COLO668 (cell line): Measurements from ENCODE around the gene TRPM2.

ENCODE experiments used
- DNase-seq: peaks from one replicate; lab custom pipeline; 2025; ENCODE audit not compliant: unreplicated experiment; lab: John Stamatoyannopoulos, UW

TRPM2 gene

DNA sequence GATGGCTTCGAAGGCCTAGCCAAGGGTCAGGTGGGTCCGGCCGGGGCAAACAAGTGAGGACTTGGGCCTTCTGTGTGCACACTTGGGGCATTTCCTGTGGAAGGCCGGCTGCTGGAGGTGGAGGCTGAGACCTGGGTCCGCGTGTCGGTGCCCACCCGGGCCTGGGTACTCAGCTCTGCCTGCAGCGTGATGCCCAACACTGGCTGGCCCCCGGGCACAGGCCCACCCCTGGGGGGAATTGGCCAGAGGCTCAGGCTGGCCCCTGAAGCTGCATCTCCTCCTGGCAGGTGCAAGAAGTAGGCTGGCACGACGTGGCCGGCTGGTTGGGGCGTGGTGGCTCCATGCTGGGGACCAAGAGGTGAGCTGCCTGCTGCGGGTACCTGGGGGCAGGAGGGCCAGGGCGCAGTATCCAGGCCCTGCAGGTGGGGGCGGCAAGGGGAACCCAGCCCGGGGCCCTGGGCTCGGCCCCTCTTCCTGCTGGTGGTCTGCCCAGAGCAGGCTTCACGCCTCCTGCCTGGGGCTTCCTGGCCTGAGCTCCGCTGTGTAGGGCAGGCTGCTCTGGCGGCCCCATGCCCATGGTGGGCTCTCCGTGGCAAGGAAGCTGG is 31.5 kb upstream of the TRPM2 start:
- no peak for DNase-seq

DNA sequence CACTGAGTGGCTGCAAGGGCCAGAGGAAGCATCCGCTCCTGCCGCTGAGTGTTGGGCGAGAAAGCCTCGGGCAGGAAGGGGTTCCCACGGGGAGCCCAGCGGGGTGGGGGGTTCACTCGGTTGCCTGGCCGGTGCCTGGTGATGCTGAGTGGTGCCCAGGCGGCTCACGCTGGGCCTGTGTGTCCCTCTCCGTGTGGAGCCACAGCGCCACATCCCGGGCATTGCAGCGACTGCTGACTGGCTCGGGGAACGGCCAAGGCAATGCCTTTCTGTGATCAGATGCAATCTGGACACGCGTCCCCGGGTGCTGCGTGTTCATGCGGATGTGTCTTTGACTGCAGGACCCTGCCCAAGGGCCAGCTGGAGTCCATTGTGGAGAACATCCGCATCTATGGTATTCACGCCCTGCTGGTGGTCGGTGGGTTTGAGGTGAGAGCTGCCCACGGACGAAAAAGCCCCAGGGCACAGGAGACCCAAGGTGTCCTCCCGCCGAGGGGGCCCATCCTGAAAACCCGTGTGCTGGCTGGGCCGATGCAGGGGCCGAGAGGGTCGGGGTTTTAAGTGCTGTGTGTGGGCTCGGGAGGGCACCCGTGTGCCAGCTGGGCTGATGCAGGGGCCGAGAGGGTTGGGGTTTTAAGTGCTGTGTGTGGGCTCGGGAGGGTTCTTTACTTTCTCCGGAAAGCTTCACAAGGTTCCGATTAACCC is 30.6 kb upstream of the TRPM2 start:
- no peak for DNase-seq

DNA sequence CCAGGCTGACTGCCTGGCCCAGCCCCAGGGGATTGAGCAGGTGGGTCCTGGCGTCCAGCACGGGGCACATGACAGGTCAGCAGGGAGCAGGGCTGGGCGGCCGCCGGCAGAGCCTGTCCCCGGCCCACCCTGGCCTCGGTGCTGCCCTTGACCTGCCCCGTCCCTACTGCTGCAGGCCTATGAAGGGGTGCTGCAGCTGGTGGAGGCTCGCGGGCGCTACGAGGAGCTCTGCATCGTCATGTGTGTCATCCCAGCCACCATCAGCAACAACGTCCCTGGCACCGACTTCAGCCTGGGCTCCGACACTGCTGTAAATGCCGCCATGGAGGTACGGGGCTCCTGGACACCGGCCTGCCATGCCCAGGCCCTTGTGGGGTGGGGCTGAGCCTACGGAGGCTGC is 29.8 kb upstream of the TRPM2 start:
- DNase-seq, result no peak

DNA sequence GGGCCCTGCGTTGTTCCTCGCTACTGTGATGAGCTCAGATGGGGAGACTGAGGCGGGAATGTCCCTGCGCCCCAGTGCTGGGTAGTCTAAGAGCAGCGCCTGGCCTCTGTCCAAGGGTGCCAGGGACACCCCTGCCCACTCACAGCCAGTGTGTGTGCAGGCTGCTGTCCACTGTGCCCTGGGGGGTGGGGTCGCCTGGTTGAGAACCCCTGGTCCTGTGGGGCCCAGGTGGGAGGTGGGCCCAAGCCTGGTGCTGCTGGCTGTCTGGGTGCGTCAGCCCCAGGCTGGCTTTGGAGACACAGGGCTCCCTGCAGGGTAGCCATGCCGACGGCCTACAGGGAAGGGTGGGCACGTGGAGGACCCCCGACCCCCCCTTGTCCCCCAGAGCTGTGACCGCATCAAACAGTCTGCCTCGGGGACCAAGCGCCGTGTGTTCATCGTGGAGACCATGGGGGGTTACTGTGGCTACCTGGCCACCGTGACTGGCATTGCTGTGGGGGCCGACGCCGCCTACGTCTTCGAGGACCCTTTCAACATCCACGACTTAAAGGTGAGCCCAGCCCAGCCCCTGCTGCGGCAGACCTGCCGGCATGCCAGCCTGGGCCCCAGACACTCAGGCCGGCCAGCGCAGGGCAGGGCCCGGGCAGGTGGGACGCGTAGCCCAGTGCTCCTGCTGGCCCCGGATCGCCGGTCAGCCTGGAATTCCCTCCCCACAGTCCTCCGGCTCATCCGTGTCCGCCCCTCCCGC is 29.1 kb upstream of the TRPM2 start:
- no peak for DNase-seq

DNA sequence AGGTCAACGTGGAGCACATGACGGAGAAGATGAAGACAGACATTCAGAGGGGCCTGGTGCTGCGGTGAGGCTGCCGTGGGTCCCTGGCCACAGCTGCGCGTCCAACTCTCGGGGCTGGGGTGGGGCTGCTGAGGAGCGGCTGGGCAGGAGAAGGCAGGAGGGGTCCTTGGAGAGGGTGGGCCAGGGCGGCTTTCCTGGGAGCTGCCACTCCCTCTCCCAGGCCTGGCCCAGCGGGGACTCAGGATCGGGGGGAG is 28.6 kb upstream of the TRPM2 start:
- no peak for DNase-seq

DNA sequence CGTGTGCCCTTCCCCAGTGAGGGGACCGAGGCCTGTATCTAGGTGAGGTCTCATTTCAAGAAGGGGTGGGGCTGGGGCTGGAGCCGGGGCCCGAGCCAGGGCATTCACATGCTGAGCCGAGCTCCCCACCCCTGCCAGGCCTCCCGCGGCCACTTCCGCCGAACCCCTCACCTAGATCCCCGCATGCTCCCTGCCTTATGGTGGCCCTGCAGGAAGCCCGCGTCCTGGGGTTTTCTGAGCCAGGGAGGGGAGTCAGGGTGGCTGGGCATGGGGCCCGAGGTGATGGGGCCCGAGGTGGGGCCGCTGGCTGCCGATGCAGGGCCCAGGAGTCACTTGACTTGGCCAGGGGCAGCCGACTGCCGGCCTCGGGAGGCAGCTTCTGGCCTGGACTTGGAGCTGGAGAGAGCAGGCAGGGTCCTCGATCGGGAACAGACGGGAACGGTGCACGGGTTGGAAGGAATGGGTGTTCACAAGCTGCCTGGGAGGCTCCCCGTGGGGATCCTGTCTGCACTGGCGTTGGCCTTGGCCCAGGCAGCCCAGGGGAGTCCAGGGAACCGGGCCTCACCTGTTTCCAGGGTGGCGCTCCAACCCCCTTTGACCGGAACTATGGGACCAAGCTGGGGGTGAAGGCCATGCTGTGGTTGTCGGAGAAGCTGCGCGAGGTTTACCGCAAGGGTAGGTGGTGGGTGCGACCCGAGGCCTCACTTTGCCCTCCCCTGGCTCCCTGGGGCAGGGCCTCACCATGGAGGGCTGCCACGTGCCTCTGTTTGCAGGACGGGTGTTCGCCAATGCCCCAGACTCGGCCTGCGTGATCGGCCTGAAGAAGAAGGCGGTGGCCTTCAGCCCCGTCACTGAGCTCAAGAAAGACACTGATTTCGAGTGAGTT is 27.8 kb upstream of the TRPM2 start:
- no peak for DNase-seq

DNA sequence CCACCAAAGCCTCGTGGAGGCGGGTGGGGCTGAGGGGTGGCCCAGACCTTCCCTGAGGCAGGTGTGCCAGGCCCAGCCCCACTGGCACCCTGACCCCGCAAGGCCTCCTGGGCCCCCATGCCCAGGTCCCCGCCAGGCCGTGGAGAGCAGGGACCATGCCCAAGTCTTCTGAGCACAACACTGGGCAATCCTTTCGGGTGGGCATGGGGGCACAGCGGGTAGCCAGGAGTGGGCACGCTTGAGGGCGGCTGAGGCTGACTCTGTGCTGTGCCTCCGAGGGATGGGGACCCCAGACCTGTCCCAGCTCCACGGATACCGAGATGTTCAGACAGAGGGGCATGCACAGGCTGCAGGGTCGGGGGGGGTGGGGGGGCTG is 27.2 kb upstream of the TRPM2 start:
- no peak for DNase-seq

DNA sequence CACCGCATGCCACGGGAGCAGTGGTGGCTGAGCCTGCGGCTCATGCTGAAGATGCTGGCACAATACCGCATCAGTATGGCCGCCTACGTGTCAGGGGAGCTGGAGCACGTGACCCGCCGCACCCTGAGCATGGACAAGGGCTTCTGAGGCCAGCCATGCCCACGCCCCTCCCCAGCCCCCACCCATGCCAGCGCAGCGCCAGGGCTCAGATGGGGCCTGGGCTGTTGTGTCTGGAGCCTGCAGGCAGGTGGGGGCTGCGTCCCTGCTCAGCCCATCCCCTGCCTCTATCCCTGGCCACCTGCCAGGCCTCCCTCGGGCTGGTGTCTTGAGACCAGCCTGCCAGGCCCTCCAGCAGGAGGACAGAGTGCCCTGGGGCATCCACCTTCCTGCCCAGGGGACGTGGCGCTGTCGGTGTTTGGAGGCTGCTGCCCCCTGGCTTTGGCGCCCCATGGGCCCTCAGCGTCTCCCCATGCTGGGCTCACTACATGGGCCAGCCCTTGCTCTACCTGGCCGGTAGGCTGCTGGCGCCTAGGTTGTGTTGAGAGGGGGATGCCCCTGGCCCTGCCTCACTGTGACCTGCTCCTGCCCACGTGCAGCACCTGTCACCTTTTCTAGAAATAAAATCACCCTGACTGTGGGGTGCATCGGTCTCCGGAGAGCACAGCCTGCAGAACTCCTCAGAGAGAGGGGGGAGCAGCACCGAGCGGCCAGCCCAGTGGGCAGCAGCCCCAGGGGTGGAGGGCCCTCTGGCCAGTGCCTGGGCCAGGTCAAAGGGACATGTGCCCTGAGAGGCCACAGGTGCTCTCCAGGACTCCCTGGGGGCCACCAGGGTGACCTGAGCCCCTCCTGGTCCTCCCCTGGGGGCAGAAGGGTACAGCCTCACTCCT is 26.5 kb upstream of the TRPM2 start:
- no peak for DNase-seq

DNA sequence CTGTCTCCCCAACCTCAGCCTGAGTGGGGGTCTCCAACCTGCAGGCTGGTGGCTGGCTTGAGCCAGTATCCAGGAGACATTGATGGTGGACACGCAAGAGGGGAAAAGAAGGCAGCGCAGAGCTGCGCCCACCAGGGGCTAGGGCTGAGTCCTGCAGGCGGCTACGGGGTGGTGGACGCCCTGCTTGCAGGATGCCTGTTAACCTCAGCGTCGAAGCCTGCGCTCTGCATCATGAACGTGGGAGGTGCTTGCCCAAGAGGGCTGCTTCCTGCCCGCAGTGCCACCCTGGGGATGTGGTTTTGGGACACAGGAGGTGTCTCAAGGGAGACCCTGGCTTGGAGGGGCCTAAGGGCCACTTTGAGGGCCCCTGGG is 25.8 kb upstream of the TRPM2 start:
- no peak for DNase-seq

DNA sequence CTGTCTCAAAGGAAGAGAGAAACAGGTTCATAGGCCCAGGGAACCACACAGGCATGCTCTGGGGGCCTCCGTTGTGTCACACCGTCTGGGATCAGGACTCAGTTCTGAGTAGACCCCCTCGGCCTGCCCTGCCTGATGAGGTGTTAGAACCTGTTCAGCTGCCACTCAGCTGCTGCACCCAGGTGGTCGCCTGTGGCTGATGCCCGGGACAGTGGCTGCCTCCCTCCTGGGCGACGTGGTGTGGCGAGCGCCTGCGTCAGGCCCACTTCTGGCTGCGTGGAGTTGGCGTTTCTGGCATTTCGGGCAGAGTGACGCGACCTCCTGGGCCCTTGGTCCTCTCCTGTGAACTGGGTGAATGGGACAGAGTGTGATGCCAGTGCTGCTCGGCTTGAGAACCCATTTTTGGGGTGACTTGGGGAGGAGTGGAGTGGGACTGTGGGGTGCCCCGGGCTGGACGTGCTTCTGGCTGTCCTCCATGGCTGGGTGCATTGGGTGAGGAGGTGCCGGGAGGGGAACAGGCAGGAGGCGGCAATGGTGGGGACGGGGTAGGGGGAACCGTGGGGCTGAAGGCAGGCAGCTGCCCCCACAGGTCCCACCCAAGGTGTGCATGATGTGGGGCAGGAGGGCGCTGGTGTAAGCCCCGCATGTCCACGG is 25.1 kb upstream of the TRPM2 start:
- DNase-seq, result no peak

DNA sequence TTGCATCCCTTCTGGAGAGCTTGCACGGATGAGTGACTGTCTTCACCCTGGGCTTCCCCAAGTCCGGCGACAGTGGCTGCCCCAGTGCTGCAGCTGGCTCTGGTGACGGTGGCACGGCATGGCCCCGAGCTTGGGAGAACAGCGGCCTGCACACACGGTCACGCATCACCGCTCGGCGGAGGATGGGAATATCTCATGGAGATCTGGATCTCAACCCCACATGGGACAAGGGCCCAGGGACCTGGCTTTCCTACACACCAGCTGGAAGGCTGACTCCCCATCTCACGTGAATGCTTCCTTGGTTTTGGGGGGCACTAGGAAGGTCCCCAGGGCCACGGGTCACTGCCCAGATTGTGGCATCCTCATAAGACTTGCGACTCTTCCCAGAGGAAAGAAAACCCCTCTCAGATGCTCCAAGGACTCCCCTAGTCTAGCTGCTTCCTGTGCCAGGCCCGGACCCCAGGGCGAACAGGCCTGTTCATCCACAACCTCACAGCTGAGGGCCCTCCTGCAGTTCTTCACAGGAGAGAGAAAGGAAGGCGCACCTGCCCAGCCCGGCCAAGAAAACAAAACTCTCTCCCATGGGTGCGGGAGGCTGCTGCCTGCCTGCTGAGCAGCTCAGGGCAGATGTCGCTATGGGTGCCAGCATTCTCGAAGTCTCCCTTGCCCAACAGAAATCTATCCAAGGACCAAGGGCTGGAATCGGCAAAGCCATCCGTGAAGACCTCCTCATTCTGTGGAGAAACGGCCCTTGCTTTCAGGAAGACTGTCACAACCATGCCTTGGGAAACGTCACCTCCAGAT is 24.1 kb upstream of the TRPM2 start:
- peak; percentile 74 for DNase-seq

DNA sequence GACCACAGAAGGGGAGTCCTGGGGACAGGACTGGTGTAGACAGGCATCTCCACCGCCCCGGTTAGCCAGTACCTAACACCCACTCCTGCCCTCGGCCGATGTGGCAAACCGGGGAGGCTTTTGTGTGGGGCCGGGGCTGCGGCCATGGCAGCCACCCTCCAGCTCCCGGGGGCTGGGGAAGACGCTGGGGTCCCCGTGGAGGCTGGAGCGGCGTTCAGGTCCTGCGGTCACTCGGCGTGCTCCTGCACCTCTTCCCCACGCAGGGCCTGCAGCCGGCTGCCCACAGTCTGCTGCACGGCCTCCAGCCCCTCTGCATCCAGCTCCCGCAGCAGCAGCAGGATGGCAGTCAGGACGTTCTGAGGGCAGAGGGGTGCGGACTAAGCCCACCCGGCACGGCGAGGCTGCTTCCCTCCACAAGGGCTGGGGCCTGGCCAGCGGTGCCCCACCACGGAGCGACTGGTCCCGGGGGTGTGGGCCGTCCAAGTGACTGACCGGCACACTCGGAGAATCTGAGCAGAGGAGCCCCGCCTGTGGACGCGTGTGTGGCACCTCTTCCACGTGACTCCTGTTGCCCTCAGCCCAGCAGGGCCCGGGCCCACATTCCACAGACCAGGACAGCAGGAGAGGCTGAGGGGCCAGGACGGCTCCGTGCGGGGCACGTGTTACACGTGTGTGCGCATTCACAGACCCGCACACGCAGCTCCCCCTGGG is 23.3 kb upstream of the TRPM2 start:
- DNase-seq, result no peak

DNA sequence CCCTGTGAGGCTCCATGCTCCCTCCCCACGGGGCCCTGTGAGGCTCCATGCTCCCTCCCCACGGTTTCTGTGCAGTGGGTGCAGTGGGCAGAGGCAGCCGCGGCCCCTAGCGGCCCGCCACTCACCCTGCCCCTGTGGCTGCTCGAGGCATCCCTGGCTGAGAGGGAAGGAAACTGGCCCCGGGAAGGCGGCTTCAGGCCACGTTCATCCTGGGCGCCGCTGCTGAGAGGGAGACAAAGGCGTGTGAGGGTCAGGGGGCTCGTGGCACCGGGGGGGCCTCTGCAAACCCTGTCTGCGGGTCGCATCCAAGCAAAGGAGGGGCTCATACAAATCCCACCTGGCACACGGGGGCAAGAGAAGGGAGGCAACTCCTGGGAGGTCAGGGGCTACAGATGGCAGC is 22.7 kb upstream of the TRPM2 start:
- DNase-seq, result no peak

DNA sequence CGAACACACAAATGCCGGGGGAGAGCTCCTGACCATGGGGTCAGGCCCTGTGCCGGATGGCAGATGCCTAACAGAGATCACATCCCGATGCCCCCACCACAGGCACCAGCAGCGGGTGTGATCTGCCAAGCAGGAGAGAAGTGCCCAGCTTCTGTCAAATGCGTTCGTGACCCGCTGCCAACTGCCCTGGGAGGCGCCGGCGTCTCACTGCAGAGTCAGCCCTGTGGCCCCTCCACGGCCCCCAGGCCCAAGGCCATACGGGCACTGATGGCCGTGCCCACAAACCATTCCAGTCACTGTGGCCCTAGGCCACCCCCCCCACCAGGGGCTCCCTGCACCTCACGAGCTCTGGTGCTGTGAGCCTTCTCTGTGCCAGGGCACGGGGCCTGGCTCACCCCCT is 22.2 kb upstream of the TRPM2 start:
- no peak for DNase-seq

DNA sequence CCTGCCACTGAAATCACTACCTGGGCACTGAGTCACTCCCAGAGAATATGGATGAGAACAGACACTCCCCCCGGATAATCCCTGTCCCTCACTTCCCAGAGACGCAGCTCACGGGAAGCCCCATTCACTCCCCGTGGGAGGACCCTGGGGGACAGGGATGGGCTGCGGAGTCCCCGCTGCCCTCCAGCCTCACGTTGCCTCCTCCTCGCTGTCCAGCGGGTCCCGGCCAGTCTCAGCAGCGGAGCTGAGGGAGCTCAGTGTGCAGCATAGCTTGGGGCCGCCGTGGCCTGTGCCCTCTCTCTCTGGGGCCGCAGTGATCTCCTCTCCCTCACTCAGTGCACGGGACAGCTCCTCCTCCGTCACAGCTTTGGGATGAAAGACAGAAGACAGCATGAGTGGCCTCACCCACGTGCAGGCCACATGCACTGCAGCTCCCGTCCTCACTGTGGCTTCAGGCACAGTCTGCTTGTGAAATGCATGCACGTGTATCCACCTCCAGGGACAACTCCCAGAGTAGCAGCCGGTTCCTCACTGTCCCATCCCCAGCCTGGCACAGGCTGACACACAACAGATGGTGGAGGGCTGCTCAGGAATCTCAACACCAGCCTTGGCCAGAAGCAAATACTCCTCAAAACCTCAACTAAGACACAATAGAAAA is 21.6 kb upstream of the TRPM2 start:
- no peak for DNase-seq

DNA sequence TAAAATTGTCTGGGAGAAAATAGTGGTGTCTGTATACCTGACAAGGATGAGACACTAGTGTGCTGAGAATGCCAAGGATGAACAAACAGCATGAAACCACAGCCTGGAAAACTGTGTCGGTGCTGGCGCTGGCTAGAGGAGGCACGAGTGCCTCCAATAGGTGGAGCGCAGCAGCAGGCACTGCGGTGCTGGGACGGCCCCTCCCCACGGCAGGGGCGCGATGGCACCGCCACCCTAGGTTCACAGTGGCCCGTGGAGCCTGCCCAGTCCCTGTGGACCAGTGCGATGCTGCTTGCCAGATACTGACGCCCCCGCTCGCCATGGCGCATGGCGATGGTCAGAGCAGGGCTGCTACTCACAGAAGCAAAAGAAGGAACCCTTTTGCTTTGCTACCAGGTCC is 21.0 kb upstream of the TRPM2 start:
- peak; percentile 25 for DNase-seq

DNA sequence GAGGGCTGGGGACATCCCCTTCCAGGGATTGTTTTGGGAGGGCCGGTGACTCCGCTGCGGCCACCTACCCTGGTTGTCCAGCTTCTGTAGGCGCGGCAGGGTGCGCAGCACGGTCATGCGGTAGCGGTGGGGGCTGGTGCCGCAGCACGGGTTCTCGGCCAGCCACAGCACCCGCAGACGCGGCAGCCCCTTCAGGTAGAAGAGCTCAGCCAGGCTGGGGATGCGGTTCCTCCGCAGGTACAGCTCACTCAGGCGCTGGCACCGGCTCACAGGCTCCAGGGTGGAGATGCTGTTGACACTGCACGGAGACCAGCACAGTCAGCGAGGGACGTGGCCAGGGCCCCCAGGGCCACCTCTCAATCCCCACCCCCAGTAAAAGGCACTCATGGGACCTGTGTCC is 20.5 kb upstream of the TRPM2 start:
- no peak for DNase-seq
